Activated CD8-positive, alpha-beta T cell treated with anti-CD3 and anti-CD28 coated beads for 36 hours (primary cell): ENCODE data around the gene NDEL1. TPM values are rescaled to one million over a fixed set of nuclear protein-coding genes. Genes with fewer than 3 reads are reported as not detected.

ENCODE experiments used
- ATAC-seq: fragments of 200-7000 bp; cut with Tn5 transposase; one replicate; pipeline ENCODE4 v1.10.0; 2021; ENCODE audit warnings: mild to moderate bottlenecking, moderate library complexity
- CTCF ChIA-PET: fragments of 350-600 bp; sonication (Branson Sonifier 250); formaldehyde crosslinking; loops from one replicate; lab custom pipeline; 2021; ENCODE audit warnings: antibody characterized with exemption; lab: Charles Lee
- POLR2A ChIA-PET: fragments of 350-600 bp; sonication (Branson Sonifier 250); formaldehyde crosslinking; loops from one replicate; lab custom pipeline; 2021; ENCODE audit warnings: antibody characterized with exemption; lab: Charles Lee
- DNase-seq: peaks from one replicate; pipeline ENCODE4 v3.0.0-alpha.2; 2020
- H3K27ac Mint-ChIP-seq: one replicate; pipeline ENCODE4 v1.8.0; 2021; ENCODE audit warnings: mild to moderate bottlenecking, mixed read lengths
- H3K27me3 Mint-ChIP-seq: one replicate; pipeline ENCODE4 v1.8.0; 2021; ENCODE audit warnings: mixed read lengths
- H3K36me3 Mint-ChIP-seq: one replicate; pipeline ENCODE4 v1.8.0; 2021; ENCODE audit warnings: low read depth, mixed read lengths
- H3K4me1 Mint-ChIP-seq: one replicate; pipeline ENCODE4 v1.8.0; 2021; ENCODE audit warnings: low read depth, mixed read lengths
- H3K4me3 Mint-ChIP-seq: one replicate; pipeline ENCODE4 v1.8.0; 2021; ENCODE audit warnings: mild to moderate bottlenecking, moderate library complexity, mixed read lengths
- H3K9me3 Mint-ChIP-seq: one replicate; pipeline ENCODE4 v1.8.0; 2021; ENCODE audit warnings: mixed read lengths
- intact Hi-C: fragments of 100-400 bp; cut with micrococcal nuclease; formaldehyde crosslinking; loops from one replicate; pipeline ENCODE4 v1.10.0; 2022
- total RNA-seq, 2 experiments: library from RNA; stranded (reverse); gene quantifications; one replicate each; pipeline ENCODE4 v1.2.3, GENCODE V29; 2021
- TF ChIP-seq, protein P1 (sequence below): fragments of 200-600 bp; IDR thresholded peaks from one replicate; pipeline ENCODE4 v1.8.0; 2022; ENCODE audit warnings: antibody characterized with exemption, mild to moderate bottlenecking

The NDEL1 gene
- total RNA-seq, 2 experiments from 2014 or later = 48.1 to 53.9 TPM

- DNase-seq (no peak), ATAC-seq (no peak)
- intact Hi-C loops = no loop called here
- ChIA-PET POLR2A (no interaction called here), CTCF (no interaction called here)
- H3K36me3 Mint-ChIP-seq = peaks cover 37% of the 10 kb centered on the region
- no peaks in the 10 kb centered on the region for H3K27me3 Mint-ChIP-seq
- H3K9me3 Mint-ChIP-seq = no peaks in the 10 kb centered on the region
- H3K4me1 Mint-ChIP-seq = no peaks in the 10 kb centered on the region
- no peak overlapping the region for H3K27ac Mint-ChIP-seq
- TF ChIP-seq, protein P1, sequence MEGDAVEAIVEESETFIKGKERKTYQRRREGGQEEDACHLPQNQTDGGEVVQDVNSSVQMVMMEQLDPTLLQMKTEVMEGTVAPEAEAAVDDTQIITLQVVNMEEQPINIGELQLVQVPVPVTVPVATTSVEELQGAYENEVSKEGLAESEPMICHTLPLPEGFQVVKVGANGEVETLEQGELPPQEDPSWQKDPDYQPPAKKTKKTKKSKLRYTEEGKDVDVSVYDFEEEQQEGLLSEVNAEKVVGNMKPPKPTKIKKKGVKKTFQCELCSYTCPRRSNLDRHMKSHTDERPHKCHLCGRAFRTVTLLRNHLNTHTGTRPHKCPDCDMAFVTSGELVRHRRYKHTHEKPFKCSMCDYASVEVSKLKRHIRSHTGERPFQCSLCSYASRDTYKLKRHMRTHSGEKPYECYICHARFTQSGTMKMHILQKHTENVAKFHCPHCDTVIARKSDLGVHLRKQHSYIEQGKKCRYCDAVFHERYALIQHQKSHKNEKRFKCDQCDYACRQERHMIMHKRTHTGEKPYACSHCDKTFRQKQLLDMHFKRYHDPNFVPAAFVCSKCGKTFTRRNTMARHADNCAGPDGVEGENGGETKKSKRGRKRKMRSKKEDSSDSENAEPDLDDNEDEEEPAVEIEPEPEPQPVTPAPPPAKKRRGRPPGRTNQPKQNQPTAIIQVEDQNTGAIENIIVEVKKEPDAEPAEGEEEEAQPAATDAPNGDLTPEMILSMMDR = no peak
- H3K4me3 Mint-ChIP-seq = no peak overlapping the region
These were observed 40.1 kb downstream of the NDEL1 start for GRCh38 chr17:8475781-8476180.

DNA sequence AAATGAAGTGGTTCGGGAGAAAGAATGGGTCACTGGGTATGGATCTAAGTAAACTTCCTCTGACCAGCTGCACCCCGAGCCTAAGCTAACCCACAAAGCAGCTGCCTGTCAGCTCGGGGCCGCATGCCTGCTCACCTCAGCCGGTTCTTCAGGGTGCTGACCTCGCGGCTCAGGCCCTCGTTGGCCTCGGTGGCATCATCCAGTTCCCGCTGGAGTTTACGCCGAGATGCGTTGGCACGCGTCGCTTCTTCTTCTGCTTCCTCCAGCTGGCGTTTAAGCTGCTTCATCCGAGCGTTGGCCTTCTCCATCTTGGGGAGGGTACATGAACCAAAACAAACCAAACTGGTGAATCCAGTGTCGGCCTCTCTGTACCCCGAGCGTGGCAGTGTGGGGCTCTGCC is 41.1 kb downstream of the NDEL1 start:
- TF ChIP-seq, protein P1 = no peak
- Mint-ChIP-seq H3K27me3 (no peaks in the 10 kb centered on the region), H3K9me3 (no peaks in the 10 kb centered on the region), H3K4me1 (no peaks in the 10 kb centered on the region), H3K36me3 (peaks cover 38% of the 10 kb centered on the region), H3K4me3 (no peak overlapping the region), H3K27ac (no peak overlapping the region)
- intact Hi-C loops = no loop called here
- POLR2A ChIA-PET = no interaction called here
- CTCF ChIA-PET = no interaction called here
- DNase-seq = no peak
- no peak for ATAC-seq

GRCh38 chr17:8477171-8477570 is 41.5 kb downstream of the NDEL1 start:
- Mint-ChIP-seq H3K27me3 (no peaks in the 10 kb centered on the region), H3K9me3 (no peaks in the 10 kb centered on the region), H3K27ac (no peak overlapping the region), H3K4me3 (no peak overlapping the region), H3K36me3 (peaks cover 35% of the 10 kb centered on the region), H3K4me1 (no peaks in the 10 kb centered on the region)
- POLR2A ChIA-PET = no interaction called here
- ATAC-seq (no peak), DNase-seq (no peak)
- CTCF ChIA-PET = no interaction called here
- intact Hi-C loops = no loop called here
- TF ChIP-seq, protein P1 = no peak

DNA sequence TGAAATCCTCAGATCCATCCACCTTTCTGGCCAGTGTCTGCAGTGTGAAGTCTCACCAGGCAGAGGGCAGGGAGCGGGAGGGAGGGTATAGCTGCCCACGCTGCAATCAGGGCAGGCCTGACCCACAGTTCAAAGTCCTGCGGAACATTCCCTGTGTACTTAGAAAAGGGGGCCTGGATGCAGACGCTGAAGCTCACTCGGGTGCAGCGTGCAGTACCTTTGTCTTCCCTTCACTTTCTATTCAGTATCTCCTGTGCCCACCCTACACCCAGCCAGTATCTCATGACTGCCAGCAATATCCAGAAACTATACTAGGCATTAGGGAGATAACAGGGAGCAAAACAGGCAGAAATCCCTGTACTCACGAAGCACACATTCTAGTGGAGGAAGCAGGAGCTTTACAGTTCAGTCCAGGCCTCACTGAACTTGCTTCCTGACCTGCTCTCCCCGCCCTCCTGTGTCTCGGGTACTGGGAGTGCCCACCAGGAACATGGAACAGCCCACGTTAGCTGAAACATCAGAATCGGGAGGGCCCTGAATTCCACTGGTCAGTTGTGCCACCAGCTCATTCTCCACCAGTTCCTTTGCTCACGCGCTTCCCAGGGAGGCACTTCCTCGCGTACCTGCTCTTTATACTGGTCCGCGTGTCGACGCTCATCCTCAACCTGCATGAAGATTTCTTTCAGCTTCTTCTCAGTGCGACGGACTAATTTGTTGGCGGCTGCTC is 42.2 kb downstream of the NDEL1 start:
- intact Hi-C loops = no loop called here
- ChIA-PET CTCF (no interaction called here), POLR2A (interaction anchor here (0.7 kb wide), 1 partner anchor 10 kb away, joined by 3 read pairs; no protein-coding TSS in a partner anchor)
- no peak overlapping the region for H3K27ac Mint-ChIP-seq
- H3K4me3 Mint-ChIP-seq = no peak overlapping the region
- H3K36me3 Mint-ChIP-seq = peaks cover 42% of the 10 kb centered on the region
- DNase-seq (no peak), ATAC-seq (no peak)
- peaks cover 2% of the 10 kb centered on the region for H3K9me3 Mint-ChIP-seq
- H3K4me1 Mint-ChIP-seq = no peaks in the 10 kb centered on the region
- TF ChIP-seq, protein P1 = no peak
- H3K27me3 Mint-ChIP-seq = no peaks in the 10 kb centered on the region

GRCh38 chr17:8479431-8479947 is 43.8 kb downstream of the NDEL1 start:
- CTCF ChIA-PET = no interaction called here
- H3K9me3 Mint-ChIP-seq = peaks cover 5% of the 10 kb centered on the region
- POLR2A ChIA-PET = no interaction called here

More at GRCh38 chr17:8479431-8479947, 43.8 kb downstream of the NDEL1 start:
- Mint-ChIP-seq H3K4me1 (no peaks in the 10 kb centered on the region), H3K4me3 (no peak overlapping the region), H3K36me3 (peaks cover 46% of the 10 kb centered on the region), H3K27me3 (no peaks in the 10 kb centered on the region), H3K27ac (no peak overlapping the region)
- no peak for ATAC-seq
- TF ChIP-seq, protein P1 = no peak
- DNase-seq = no peak
- intact Hi-C loops = no loop called here
